ENCODE data around the gene PPP3CA. TPM values are rescaled to one million over a fixed set of nuclear protein-coding genes. Genes with fewer than 3 reads are reported as not detected.

PPP3CA gene
- total RNA-seq, 1 experiment from 2014 or later: 33.8 TPM

DNA sequence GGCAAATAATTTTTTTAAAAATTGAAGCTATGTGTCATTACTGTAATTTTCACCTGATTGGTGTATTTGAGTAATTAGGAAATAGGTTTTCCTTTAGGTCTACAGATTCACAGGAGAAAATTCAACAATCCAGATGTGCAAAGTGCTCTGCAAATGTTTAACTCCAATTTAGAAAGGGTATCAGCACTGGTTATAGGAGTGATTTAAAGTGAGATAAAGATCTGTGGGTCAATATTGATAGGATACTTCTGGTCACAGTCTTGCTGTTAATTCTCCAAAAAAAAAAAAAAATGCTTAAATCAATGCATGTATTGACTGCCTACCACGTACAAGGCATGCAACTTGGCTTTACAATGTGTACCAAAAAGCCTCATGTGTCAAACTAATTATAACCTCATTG is 271.3 kb downstream of the PPP3CA start:
- TF ChIP-seq CTCF (IDR thresholded peaks at IDR 0.05; ENCODE audit: insufficient read depth in 1 of 2, low read depth in 1 of 2, low read length in 1 of 2, severe bottlenecking in 1 of 2, unreplicated experiment in 1 of 2): no peak
- H3K4me3 ChIP-seq (ENCODE audit: low read depth, low read length): no peak overlapping the region
- no peaks in the 10 kb centered on the region for H3K27me3 ChIP-seq (replicated peaks; ENCODE audit: control insufficient read depth, insufficient read depth, low read length)
- peaks cover 10% of the 10 kb centered on the region for H3K4me1 ChIP-seq
- Mint-ChIP-seq H3K27ac (ENCODE audit: unreplicated experiment) (no peak overlapping the region), H3K27me3 (ENCODE audit: insufficient read depth, unreplicated experiment) (no peaks in the 10 kb centered on the region), H3K4me3 (ENCODE audit: unreplicated experiment) (no peak overlapping the region), H3K36me3 (ENCODE audit: insufficient read depth, unreplicated experiment) (peaks cover 7% of the 10 kb centered on the region), H3K9me3 (ENCODE audit: unreplicated experiment) (no peaks in the 10 kb centered on the region), H3K4me1 (ENCODE audit: low read depth, unreplicated experiment) (peaks cover 19% of the 10 kb centered on the region)
- H3K36me3 ChIP-seq (ENCODE audit: control insufficient read depth, insufficient read depth, low read length): no peaks in the 10 kb centered on the region
- intact Hi-C loops (cut with micrococcal nuclease; ENCODE audit: unreplicated experiment): no loop called here
- no peak for DNase-seq
- H3K9me3 ChIP-seq: no peaks in the 10 kb centered on the region
- ChIA-PET POLR2A (interaction anchor here (0.7 kb wide), 1 partner anchor 1170 kb away, joined by 4 read pairs; no protein-coding TSS in a partner anchor), CTCF (no interaction called here)
- no TSS peak for BruUV-seq (replicated peaks)

DNA sequence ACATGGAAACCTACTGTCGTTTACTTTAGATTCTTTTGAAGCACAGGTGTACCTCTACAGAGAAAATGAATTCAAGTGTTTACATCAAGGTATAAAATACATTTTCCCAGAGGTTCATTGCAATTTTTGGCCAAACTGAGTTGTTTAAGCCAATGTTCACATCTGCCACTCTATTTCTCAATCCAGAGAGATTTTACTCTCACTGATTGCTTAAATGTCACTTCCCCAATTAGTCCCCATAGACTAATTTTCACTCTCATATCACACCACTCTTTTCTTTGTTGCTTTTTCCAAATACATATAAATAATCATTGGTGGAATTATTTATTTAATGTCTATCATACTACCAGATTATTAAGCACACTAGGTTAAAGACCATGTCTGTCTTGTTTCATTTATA is 271.8 kb downstream of the PPP3CA start:
- intact Hi-C loops (cut with micrococcal nuclease; ENCODE audit: unreplicated experiment): no loop called here
- Mint-ChIP-seq H3K27me3 (ENCODE audit: insufficient read depth, unreplicated experiment) (no peaks in the 10 kb centered on the region), H3K4me1 (ENCODE audit: low read depth, unreplicated experiment) (peaks cover 19% of the 10 kb centered on the region), H3K4me3 (ENCODE audit: unreplicated experiment) (no peak overlapping the region), H3K36me3 (ENCODE audit: insufficient read depth, unreplicated experiment) (peaks cover 7% of the 10 kb centered on the region), H3K27ac (ENCODE audit: unreplicated experiment) (no peak overlapping the region), H3K9me3 (ENCODE audit: unreplicated experiment) (no peaks in the 10 kb centered on the region)
- no peaks in the 10 kb centered on the region for H3K27me3 ChIP-seq (replicated peaks; ENCODE audit: control insufficient read depth, insufficient read depth, low read length)
- DNase-seq: no peak
- H3K9me3 ChIP-seq: no peaks in the 10 kb centered on the region
- BruUV-seq (replicated peaks): no TSS peak
- no peak overlapping the region for H3K4me3 ChIP-seq (ENCODE audit: low read depth, low read length)
- CTCF ChIA-PET: no interaction called here
- no peak for TF ChIP-seq CTCF (IDR thresholded peaks at IDR 0.05; ENCODE audit: insufficient read depth in 1 of 2, low read depth in 1 of 2, low read length in 1 of 2, severe bottlenecking in 1 of 2, unreplicated experiment in 1 of 2)
- POLR2A ChIA-PET: no interaction called here
- H3K4me1 ChIP-seq: peaks cover 12% of the 10 kb centered on the region
- H3K36me3 ChIP-seq (ENCODE audit: control insufficient read depth, insufficient read depth, low read length): no peaks in the 10 kb centered on the region

GRCh38 chr4:101074326-101074725 is 273.0 kb downstream of the PPP3CA start:
- Mint-ChIP-seq H3K27ac (ENCODE audit: unreplicated experiment) (no peak overlapping the region), H3K9me3 (ENCODE audit: unreplicated experiment) (no peaks in the 10 kb centered on the region), H3K4me1 (ENCODE audit: low read depth, unreplicated experiment) (peaks cover 19% of the 10 kb centered on the region), H3K27me3 (ENCODE audit: insufficient read depth, unreplicated experiment) (no peaks in the 10 kb centered on the region), H3K4me3 (ENCODE audit: unreplicated experiment) (no peak overlapping the region), H3K36me3 (ENCODE audit: insufficient read depth, unreplicated experiment) (peaks cover 4% of the 10 kb centered on the region)
- no peaks in the 10 kb centered on the region for H3K9me3 ChIP-seq
- intact Hi-C loops (cut with micrococcal nuclease; ENCODE audit: unreplicated experiment): no loop called here
- ChIA-PET CTCF (no interaction called here), POLR2A (no interaction called here)
- BruUV-seq (replicated peaks): no TSS peak
- no peak for DNase-seq
- H3K36me3 ChIP-seq (ENCODE audit: control insufficient read depth, insufficient read depth, low read length): no peaks in the 10 kb centered on the region
- H3K4me3 ChIP-seq (ENCODE audit: low read depth, low read length): no peak overlapping the region
- no peaks in the 10 kb centered on the region for H3K27me3 ChIP-seq (replicated peaks; ENCODE audit: control insufficient read depth, insufficient read depth, low read length)
- no peak for TF ChIP-seq CTCF (IDR thresholded peaks at IDR 0.05; ENCODE audit: insufficient read depth in 1 of 2, low read depth in 1 of 2, low read length in 1 of 2, severe bottlenecking in 1 of 2, unreplicated experiment in 1 of 2)
- peaks cover 12% of the 10 kb centered on the region for H3K4me1 ChIP-seq
